A673 (cell line): Measurements from ENCODE around the gene C4A.
A peak's percentile ranks its signal among the peaks of the same experiment; 100 is the strongest.

Source experiments
- CTCF ChIP-seq: fragments of 300-800, 200-600 bp; sonication (generic); conservative IDR thresholded peaks from 2 replicates; pipeline ENCODE4 v1.5.1; 2017; ENCODE audit warnings: low read depth, mild to moderate bottlenecking, antibody characterized with exemption, low read length, moderate library complexity, mixed read lengths
- EZH2 ChIP-seq: fragments of 200-600 bp; sonication (generic); IDR thresholded peaks from 2 replicates; pipeline ENCODE4 v1.6.1; 2017; ENCODE audit warnings: borderline replicate concordance, low read depth, mild to moderate bottlenecking, mixed read lengths, antibody characterized with exemption, low read length; ENCODE audit not compliant: poor library complexity, severe bottlenecking

GRCh38 chr6:31952140-31952805 is 29.6 kb upstream of the C4A start:
- peak; percentile 71 for TF ChIP-seq CTCF
- TF ChIP-seq EZH2 = no peak
